ENCODE measurements around the gene FAM181A.

Gene FAM181A

DNA sequence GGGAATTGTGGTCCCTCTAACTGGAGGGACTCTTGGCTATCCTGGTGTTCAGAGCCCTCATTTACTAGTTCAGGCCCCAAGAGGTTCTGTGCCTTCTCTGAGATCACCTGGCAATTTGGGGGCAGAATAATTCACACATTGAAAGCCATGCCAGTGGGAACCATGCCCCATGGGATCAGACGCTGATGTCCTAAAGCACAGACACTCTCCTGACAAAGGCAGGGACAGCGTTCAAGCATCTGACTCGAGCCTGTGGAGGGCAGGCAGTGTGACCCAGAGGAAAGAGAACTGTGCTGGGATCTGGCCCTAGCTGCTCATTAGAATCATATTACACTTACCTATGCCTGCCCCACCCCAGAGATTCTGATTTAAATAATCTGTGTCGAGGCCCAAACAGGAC, 51.6 kb downstream of the FAM181A start:
- DNase-seq (ENCODE audit: low read depth in 3 of 3) = no peak
